GM21360 (cell line): ENCODE results near the gene GBA3.

ENCODE experiments used
- ATAC-seq: cut with Tn5 transposase; IDR thresholded peaks from one replicate; pipeline ENCODE4 v1.9.1; 2021; ENCODE audit warnings: mild to moderate bottlenecking, moderate library complexity; ENCODE audit not compliant: unreplicated experiment

Gene GBA3

GRCh38 chr4:22689428-22689827 is 3.3 kb upstream of the GBA3 start:
- ATAC-seq: no peak

GRCh38 chr4:22695029-22695428 is 2.3 kb downstream of the GBA3 start:
- no peak for ATAC-seq

GRCh38 chr4:22695917-22696316 is 3.2 kb downstream of the GBA3 start:
- ATAC-seq: no peak

GRCh38 chr4:22703912-22704311 is 11.2 kb downstream of the GBA3 start:
- ATAC-seq: no peak

- ATAC-seq: peak; percentile 93
Observed at GRCh38 chr4:22707390-22707789, 14.7 kb downstream of the GBA3 start.

- no peak for ATAC-seq
Observed at GRCh38 chr4:22708961-22709360, 16.2 kb downstream of the GBA3 start.

GRCh38 chr4:22712105-22712504 is 19.4 kb downstream of the GBA3 start:
- ATAC-seq: no peak

GRCh38 chr4:22712529-22712928 is 19.8 kb downstream of the GBA3 start:
- ATAC-seq: no peak

GRCh38 chr4:22713841-22714240 is 21.1 kb downstream of the GBA3 start:
- no peak for ATAC-seq

- ATAC-seq: no peak
Observed at GRCh38 chr4:22719218-22719617, 26.5 kb downstream of the GBA3 start.

- no peak for ATAC-seq
Observed at GRCh38 chr4:22720091-22720490, 27.4 kb downstream of the GBA3 start.

- ATAC-seq: no peak
Observed at GRCh38 chr4:22721204-22721603, 28.5 kb downstream of the GBA3 start.

- ATAC-seq: no peak
Observed at GRCh38 chr4:22730021-22730420, 37.3 kb downstream of the GBA3 start.

GRCh38 chr4:22733816-22734215 is 41.1 kb downstream of the GBA3 start:
- no peak for ATAC-seq

- ATAC-seq: no peak
Observed at GRCh38 chr4:22736912-22737311, 44.2 kb downstream of the GBA3 start.

- no peak for ATAC-seq
Observed at GRCh38 chr4:22739968-22740367, 47.2 kb downstream of the GBA3 start.

GRCh38 chr4:22741744-22742143 is 49.0 kb downstream of the GBA3 start:
- no peak for ATAC-seq

GRCh38 chr4:22743290-22743689 is 50.6 kb downstream of the GBA3 start:
- ATAC-seq: no peak

- peak; percentile 54 for ATAC-seq
Observed at GRCh38 chr4:22744478-22745062, 51.8 kb downstream of the GBA3 start.

GRCh38 chr4:22745234-22745633 is 52.5 kb downstream of the GBA3 start:
- ATAC-seq: no peak

- no peak for ATAC-seq
Observed at GRCh38 chr4:22754116-22754515, 61.4 kb downstream of the GBA3 start.

GRCh38 chr4:22762548-22762947 is 69.8 kb downstream of the GBA3 start:
- no peak for ATAC-seq

GRCh38 chr4:22764183-22764582 is 71.4 kb downstream of the GBA3 start:
- ATAC-seq: peak; percentile 84
